GM12878 (cell line): ENCODE results near the gene METRN.

Experiments
- CEBPB ChIP-seq, 2 experiments: fragments of 150-350 bp in 1 of 2; IDR thresholded peaks; 2 replicates each; pipeline ENCODE4 v1.6.1; 2012 to 2014; ENCODE audit warnings: low read depth in 2 of 2, low read length in 2 of 2, borderline replicate concordance in 1 of 2, inconsistent platforms in 1 of 2
- GABPA ChIP-seq: IDR thresholded peaks from 2 replicates; pipeline ENCODE4 v1.6.1; 2014; ENCODE audit warnings: antibody characterized with exemption, low read depth, mild to moderate bottlenecking, inconsistent platforms
- ZNF384 ChIP-seq: IDR thresholded peaks from 2 replicates; pipeline ENCODE4 v1.6.1; 2012; ENCODE audit warnings: low read depth, mild to moderate bottlenecking, low read length, improper control_type of control experiment, borderline replicate concordance
- TF ChIP-seq, protein P1 (sequence below), 3 experiments: IDR thresholded peaks in 2 of 3; conservative IDR thresholded peaks in 1 of 3; 2 replicates each; pipeline ENCODE4 v1.5.1; 2011; ENCODE audit warnings: low read depth in 3 of 3, low read length in 3 of 3, mild to moderate bottlenecking in 3 of 3, control low read depth in 2 of 3, moderate library complexity in 2 of 3, inconsistent platforms in 1 of 3, mixed read lengths in 1 of 3; ENCODE audit not compliant: control insufficient read depth in 2 of 3, insufficient read depth in 1 of 3; ENCODE audit errors: extremely low read depth in 1 of 3
- TF ChIP-seq, protein P2 (sequence below): IDR thresholded peaks from 2 replicates; pipeline ENCODE4 v1.6.1; 2011; ENCODE audit warnings: low read depth, mild to moderate bottlenecking, low read length, moderate library complexity, borderline replicate concordance; ENCODE audit errors: extremely low read depth

DNA sequence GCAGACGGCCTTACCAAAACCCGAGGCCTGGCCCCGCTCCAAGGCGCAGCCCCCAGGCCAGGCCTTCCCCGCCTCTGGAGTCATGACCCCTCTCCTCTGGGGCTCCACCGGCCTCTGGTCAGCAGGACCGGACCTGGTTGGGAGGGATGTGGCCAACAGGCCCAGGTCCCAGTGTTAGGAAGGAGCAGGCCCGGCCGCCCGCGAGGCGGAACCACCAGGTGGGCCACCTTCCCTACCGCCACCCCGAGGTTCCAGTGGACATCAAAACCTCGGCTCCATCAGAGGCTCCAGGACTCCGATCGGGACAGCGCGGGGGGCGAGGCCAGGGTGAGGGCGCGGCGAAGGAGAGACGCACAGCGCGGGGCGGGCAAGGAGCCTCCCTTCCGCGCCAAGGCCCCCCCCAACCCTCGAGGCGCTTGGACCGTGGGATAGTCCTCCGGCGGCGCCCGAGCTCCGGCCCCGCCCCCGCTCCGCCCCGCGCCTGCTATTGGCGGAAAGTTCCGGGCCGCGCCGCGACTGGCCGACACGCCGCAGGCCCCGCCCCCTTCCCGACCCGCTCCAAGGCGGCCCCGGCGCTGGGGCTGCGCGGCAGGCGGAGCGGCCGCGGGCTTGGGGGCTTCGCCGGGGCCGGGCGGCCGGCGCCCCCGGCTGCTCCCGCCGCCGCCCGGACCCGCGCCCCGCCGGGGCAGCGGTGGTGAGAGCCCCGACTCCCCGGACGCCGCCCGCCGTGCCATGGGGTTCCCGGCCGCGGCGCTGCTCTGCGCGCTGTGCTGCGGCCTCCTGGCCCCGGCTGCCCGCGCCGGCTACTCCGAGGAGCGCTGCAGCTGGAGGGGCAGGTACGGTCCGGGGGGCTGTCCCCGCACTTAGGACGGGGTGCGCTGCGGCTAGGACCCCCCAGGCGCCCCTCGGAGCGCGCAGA lies at the start of gene METRN:
- TF ChIP-seq, protein P1, sequence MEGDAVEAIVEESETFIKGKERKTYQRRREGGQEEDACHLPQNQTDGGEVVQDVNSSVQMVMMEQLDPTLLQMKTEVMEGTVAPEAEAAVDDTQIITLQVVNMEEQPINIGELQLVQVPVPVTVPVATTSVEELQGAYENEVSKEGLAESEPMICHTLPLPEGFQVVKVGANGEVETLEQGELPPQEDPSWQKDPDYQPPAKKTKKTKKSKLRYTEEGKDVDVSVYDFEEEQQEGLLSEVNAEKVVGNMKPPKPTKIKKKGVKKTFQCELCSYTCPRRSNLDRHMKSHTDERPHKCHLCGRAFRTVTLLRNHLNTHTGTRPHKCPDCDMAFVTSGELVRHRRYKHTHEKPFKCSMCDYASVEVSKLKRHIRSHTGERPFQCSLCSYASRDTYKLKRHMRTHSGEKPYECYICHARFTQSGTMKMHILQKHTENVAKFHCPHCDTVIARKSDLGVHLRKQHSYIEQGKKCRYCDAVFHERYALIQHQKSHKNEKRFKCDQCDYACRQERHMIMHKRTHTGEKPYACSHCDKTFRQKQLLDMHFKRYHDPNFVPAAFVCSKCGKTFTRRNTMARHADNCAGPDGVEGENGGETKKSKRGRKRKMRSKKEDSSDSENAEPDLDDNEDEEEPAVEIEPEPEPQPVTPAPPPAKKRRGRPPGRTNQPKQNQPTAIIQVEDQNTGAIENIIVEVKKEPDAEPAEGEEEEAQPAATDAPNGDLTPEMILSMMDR (IDR thresholded peaks at IDR 0.05 in 2 of 3, conservative IDR thresholded peaks at IDR 0.05 in 1 of 3; ENCODE audit: control insufficient read depth in 2 of 3, extremely low read depth in 1 of 3, insufficient read depth in 1 of 3, low read depth in 3 of 3, low read length in 3 of 3) = no peak
- TF ChIP-seq CEBPB (IDR thresholded peaks at IDR 0.05; ENCODE audit: borderline replicate concordance in 1 of 2, low read depth in 2 of 2, low read length in 2 of 2) = no peak
- no peak for TF ChIP-seq GABPA
- TF ChIP-seq, protein P2, sequence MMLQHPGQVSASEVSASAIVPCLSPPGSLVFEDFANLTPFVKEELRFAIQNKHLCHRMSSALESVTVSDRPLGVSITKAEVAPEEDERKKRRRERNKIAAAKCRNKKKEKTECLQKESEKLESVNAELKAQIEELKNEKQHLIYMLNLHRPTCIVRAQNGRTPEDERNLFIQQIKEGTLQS = no peak
- TF ChIP-seq ZNF384 = no peak
